Cardiac muscle cell (in vitro differentiated cells and primary cell): ENCODE data around the gene PCDHGA3. TPM values are rescaled to one million over a fixed set of nuclear protein-coding genes. Genes with fewer than 3 reads are reported as not detected.
"Not testable (repeated sequence)": the region's sequence is repeated elsewhere in the genome, so short reads cannot be mapped to it uniquely, and the experiment has no call there.

Experiments used
- DNase-seq, 2 donors: peaks; one replicate each; pipeline versions ENCODE4 v3.0.0 to v3.0.0-alpha.2; 2010 to 2017; ENCODE audit warnings: low read depth in 1 of 2, low spot score in 1 of 2
- H3K27ac ChIP-seq: fragments of 200-600 bp; sonication (generic); 2 replicates; pipeline ENCODE4 v1.5.1; 2016
- H3K27me3 ChIP-seq: fragments of 200-600 bp; sonication (generic); 2 replicates; pipeline ENCODE4 v1.6.0; 2016; ENCODE audit warnings: control low read depth
- H3K36me3 ChIP-seq: fragments of 200-600 bp; sonication (generic); 2 replicates; pipeline ENCODE4 v1.5.1; 2016; ENCODE audit warnings: control low read depth
- H3K4me1 ChIP-seq: fragments of 200-600 bp; sonication (generic); 2 replicates; pipeline ENCODE4 v1.8.1; 2017; ENCODE audit warnings: low read depth, mild to moderate bottlenecking, mixed run types
- H3K4me3 ChIP-seq: fragments of 200-600 bp; sonication (generic); 2 replicates; pipeline ENCODE4 v1.5.1; 2016; ENCODE audit warnings: mild to moderate bottlenecking
- H3K9me3 ChIP-seq: fragments of 200-600 bp; sonication (generic); 2 replicates; pipeline ENCODE4 v1.5.1; 2017; ENCODE audit warnings: low read depth, mild to moderate bottlenecking, control low read depth
- polyA plus RNA-seq: library from polyadenylated mRNA; unstranded; fragments of >200 nt; fragmentation: Nextera tagmentation; extraction: Ambion mirVana; gene quantifications from 2 replicates; pipeline ENCODE4 v1.2.1, GENCODE V29; 2016
- total RNA-seq: library from RNA; depleted of rRNA; stranded (reverse); fragments of >200 nt; gene quantifications from 2 replicates; pipeline ENCODE4 v1.2.3, GENCODE V29; 2016
- TF ChIP-seq, protein P1 (sequence below): IDR thresholded peaks from 2 replicates; pipeline ENCODE4 v1.5.1; 2012; ENCODE audit warnings: low read depth, mild to moderate bottlenecking, low read length

Gene PCDHGA3
- total and polyA plus RNA-seq, 2 experiments from 2014 or later = 2.2 to 3.2 TPM

DNA sequence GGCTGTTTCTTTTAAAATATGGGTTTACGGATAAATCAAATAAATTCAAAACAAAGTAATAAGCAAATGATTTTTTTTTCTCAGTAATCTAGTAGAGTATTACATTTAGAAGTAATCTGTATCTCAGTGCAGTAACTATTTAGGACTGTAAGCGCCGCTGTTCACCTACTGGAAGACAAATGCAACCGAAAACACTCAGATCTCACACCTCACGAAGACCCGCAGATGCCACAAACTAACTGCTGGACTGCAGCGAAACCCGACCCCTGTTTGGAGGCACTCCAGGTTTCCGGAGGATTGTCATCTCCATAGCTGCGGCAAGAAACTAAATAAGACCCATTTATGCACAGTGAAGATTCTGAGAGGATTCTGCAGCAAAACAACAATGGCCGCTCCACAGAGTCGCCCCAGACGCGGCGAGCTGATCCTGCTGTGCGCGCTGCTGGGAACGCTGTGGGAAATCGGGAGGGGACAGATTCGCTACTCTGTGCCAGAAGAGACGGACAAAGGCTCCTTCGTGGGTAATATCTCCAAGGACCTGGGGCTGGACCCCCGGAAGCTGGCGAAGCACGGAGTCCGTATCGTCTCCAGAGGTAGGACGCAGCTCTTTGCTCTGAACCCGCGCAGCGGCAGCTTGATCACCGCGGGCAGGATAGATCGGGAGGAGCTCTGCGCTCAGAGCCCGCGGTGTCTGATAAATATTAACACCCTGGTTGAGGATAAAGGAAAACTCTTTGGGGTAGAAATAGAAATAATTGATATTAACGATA is 49.0 kb downstream of the PCDHGA3 start, which contains the start of gene PCDHGA8:
Gene PCDHGA8, plus strand, starts transcription at position 205 of the 770 bp plus-strand sequence. Its CDS starts 181 bp downstream, at position 386.
- Histone ChIP-seq H3K36me3 (no peaks in the 10 kb centered on the region), H3K4me3 (no peak within 1 kb of the TSS)

DNA sequence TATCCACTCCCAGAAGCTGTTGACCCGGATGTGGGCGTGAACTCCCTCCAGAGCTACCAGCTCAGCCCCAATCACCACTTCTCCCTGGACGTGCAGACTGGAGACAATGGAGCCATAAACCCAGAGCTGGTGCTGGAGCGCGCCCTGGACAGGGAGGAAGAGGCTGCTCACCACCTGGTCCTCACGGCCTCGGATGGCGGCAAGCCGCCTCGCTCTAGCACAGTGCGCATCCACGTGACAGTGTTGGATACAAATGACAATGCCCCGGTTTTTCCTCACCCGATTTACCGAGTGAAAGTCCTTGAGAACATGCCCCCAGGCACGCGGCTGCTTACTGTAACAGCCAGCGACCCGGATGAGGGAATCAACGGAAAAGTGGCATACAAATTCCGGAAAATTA is 49.6 kb downstream of the PCDHGA3 start:
- Histone ChIP-seq H3K4me3 (no peak overlapping the region), H3K36me3 (no peaks in the 10 kb centered on the region), H3K27me3 (no peaks in the 10 kb centered on the region), H3K4me1 (no peaks in the 10 kb centered on the region), H3K27ac (no peak overlapping the region), H3K9me3 (peaks cover 7% of the 10 kb centered on the region)
- TF ChIP-seq, protein P1, sequence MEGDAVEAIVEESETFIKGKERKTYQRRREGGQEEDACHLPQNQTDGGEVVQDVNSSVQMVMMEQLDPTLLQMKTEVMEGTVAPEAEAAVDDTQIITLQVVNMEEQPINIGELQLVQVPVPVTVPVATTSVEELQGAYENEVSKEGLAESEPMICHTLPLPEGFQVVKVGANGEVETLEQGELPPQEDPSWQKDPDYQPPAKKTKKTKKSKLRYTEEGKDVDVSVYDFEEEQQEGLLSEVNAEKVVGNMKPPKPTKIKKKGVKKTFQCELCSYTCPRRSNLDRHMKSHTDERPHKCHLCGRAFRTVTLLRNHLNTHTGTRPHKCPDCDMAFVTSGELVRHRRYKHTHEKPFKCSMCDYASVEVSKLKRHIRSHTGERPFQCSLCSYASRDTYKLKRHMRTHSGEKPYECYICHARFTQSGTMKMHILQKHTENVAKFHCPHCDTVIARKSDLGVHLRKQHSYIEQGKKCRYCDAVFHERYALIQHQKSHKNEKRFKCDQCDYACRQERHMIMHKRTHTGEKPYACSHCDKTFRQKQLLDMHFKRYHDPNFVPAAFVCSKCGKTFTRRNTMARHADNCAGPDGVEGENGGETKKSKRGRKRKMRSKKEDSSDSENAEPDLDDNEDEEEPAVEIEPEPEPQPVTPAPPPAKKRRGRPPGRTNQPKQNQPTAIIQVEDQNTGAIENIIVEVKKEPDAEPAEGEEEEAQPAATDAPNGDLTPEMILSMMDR = no peak
- DNase-seq = no peak

More for the DNA sequence above, 49.0 kb downstream of the PCDHGA3 start, which contains the start of gene PCDHGA8:
- no peaks in the 10 kb centered on the region for H3K4me1 ChIP-seq
- no peak for DNase-seq
- peaks cover 7% of the 10 kb centered on the region for H3K9me3 ChIP-seq
- no peak within 1 kb of the TSS for H3K27ac ChIP-seq
- TF ChIP-seq, protein P1 = no peak
- H3K27me3 ChIP-seq = no peaks in the 10 kb centered on the region

DNA sequence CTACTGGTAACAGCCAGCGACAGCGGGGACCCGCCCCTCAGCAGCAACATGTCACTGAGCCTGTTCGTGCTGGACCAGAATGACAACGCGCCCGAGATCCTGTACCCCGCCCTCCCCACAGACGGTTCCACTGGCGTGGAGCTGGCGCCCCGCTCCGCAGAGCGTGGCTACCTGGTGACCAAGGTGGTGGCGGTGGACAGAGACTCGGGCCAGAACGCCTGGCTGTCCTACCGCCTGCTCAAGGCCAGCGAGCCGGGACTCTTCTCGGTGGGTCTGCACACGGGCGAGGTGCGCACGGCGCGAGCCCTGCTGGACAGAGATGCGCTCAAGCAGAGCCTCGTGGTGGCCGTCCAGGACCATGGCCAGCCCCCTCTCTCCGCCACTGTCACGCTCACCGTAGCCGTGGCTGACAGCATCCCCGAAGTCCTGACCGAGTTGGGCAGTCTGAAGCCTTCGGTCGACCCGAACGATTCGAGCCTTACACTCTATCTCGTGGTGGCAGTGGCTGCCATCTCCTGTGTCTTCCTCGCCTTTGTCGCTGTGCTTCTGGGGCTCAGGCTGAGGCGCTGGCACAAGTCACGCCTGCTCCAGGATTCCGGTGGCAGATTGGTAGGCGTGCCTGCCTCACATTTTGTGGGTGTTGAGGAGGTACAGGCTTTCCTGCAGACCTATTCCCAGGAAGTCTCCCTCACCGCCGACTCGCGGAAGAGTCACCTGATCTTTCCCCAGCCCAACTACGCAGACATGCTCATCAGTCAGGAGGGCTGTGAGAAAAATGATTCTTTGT is 51.0 kb downstream of the PCDHGA3 start:
- not testable (repeated sequence) for H3K4me3 ChIP-seq, H3K36me3 ChIP-seq, H3K27ac ChIP-seq, H3K27me3 ChIP-seq, H3K9me3 ChIP-seq, DNase-seq, H3K4me1 ChIP-seq

Other genes starting within 250 kb of the PCDHGA3 start
Only the 30 nearest of the 38 such genes appear.
- gene PCDHB9, start 156.7 kb upstream of the PCDHGA3 start, total RNA-seq = 7.4 and 7.9 TPM in 2 replicates
- 2.5 and 2.9 TPM in 2 replicates for gene PCDHB9, start 156.7 kb upstream of the PCDHGA3 start, polyA plus RNA-seq
- 8.8 and 10.9 TPM in 2 replicates for gene PCDHB10, start 151.5 kb upstream of the PCDHGA3 start, total RNA-seq
- 7.8 and 9.0 TPM in 2 replicates for gene PCDHB10, start 151.5 kb upstream of the PCDHGA3 start, polyA plus RNA-seq
- 4.7 and 8.6 TPM in 2 replicates for gene PCDHB11, start 144.2 kb upstream of the PCDHGA3 start, total RNA-seq
- 2.4 and 3.1 TPM in 2 replicates for gene PCDHB11, start 144.2 kb upstream of the PCDHGA3 start, polyA plus RNA-seq
- 9.5 and 17.7 TPM in 2 replicates for gene PCDHB12, start 135.1 kb upstream of the PCDHGA3 start, total RNA-seq
- 2.1 and 3.5 TPM in 2 replicates for gene PCDHB12, start 135.1 kb upstream of the PCDHGA3 start, polyA plus RNA-seq
- gene PCDHB13, start 129.9 kb upstream of the PCDHGA3 start, total RNA-seq = 7.8 and 8.4 TPM in 2 replicates
- gene PCDHB13, start 129.9 kb upstream of the PCDHGA3 start, polyA plus RNA-seq = 1.3 and 3.1 TPM in 2 replicates
- gene PCDHB14, start 120.5 kb upstream of the PCDHGA3 start, total RNA-seq = 17.3 and 21.2 TPM in 2 replicates
- gene PCDHB14, start 120.5 kb upstream of the PCDHGA3 start, polyA plus RNA-seq = 8.1 and 11.8 TPM in 2 replicates
- 21.3 and 32.4 TPM in 2 replicates for gene PCDHB15, start 98.4 kb upstream of the PCDHGA3 start, total RNA-seq
- gene PCDHB15, start 98.4 kb upstream of the PCDHGA3 start, polyA plus RNA-seq = 13.3 and 19.3 TPM in 2 replicates
- gene SLC25A2, start 39.8 kb upstream of the PCDHGA3 start, total RNA-seq = 0.42 TPM in 1 of 2 replicates, not detected in the other
- not detected in 2 replicates for gene SLC25A2, start 39.8 kb upstream of the PCDHGA3 start, polyA plus RNA-seq
- 93.8 and 124 TPM in 2 replicates for gene TAF7, start 23.0 kb upstream of the PCDHGA3 start, total RNA-seq
- gene TAF7, start 23.0 kb upstream of the PCDHGA3 start, polyA plus RNA-seq = 165 and 215 TPM in 2 replicates
- gene PCDHGA1, start 13.3 kb upstream of the PCDHGA3 start, total RNA-seq = 1.7 and 2.3 TPM in 2 replicates
- gene PCDHGA1, start 13.3 kb upstream of the PCDHGA3 start, polyA plus RNA-seq = 0.40 and 1.2 TPM in 2 replicates
- 0.95 and 1.8 TPM in 2 replicates for gene PCDHGA2, start 5.1 kb upstream of the PCDHGA3 start, total RNA-seq
- 0.18 and 1.1 TPM in 2 replicates for gene PCDHGA2, start 5.1 kb upstream of the PCDHGA3 start, polyA plus RNA-seq
- 1.8 and 3.7 TPM in 2 replicates for gene PCDHGB1, start 6.3 kb downstream of the PCDHGA3 start, total RNA-seq
- 0.32 and 0.46 TPM in 2 replicates for gene PCDHGB1, start 6.3 kb downstream of the PCDHGA3 start, polyA plus RNA-seq
- gene PCDHGA4, start 11.2 kb downstream of the PCDHGA3 start, total RNA-seq = 1.5 and 1.8 TPM in 2 replicates
- gene PCDHGA4, start 11.2 kb downstream of the PCDHGA3 start, polyA plus RNA-seq = 0.20 and 0.32 TPM in 2 replicates
- gene PCDHGB2, start 16.2 kb downstream of the PCDHGA3 start, total RNA-seq = 2.7 and 3.0 TPM in 2 replicates
- gene PCDHGB2, start 16.2 kb downstream of the PCDHGA3 start, polyA plus RNA-seq = 1.0 and 2.8 TPM in 2 replicates
- 1.1 and 1.2 TPM in 2 replicates for gene PCDHGA5, start 20.3 kb downstream of the PCDHGA3 start, total RNA-seq
- gene PCDHGA5, start 20.3 kb downstream of the PCDHGA3 start, polyA plus RNA-seq = 0.09 TPM in 1 of 2 replicates, not detected in the other
- 0.71 and 1.2 TPM in 2 replicates for gene PCDHGB3, start 26.4 kb downstream of the PCDHGA3 start, total RNA-seq
- 0.27 TPM in 1 of 2 replicates, not detected in the other for gene PCDHGB3, start 26.4 kb downstream of the PCDHGA3 start, polyA plus RNA-seq
- gene PCDHGA6, start 30.1 kb downstream of the PCDHGA3 start, total RNA-seq = 0.66 and 0.88 TPM in 2 replicates
- gene PCDHGA6, start 30.1 kb downstream of the PCDHGA3 start, polyA plus RNA-seq = not detected in 2 replicates
- 1.0 and 1.2 TPM in 2 replicates for gene PCDHGA7, start 38.9 kb downstream of the PCDHGA3 start, total RNA-seq
- gene PCDHGA7, start 38.9 kb downstream of the PCDHGA3 start, polyA plus RNA-seq = 0.20 TPM in 1 of 2 replicates, not detected in the other
- 17.4 and 23.5 TPM in 2 replicates for gene PCDHGB4, start 43.9 kb downstream of the PCDHGA3 start, total RNA-seq
- 9.9 and 12.5 TPM in 2 replicates for gene PCDHGB4, start 43.9 kb downstream of the PCDHGA3 start, polyA plus RNA-seq
- 2.3 and 2.5 TPM in 2 replicates for gene PCDHGA8, start 48.8 kb downstream of the PCDHGA3 start, total RNA-seq
- 0.37 and 1.0 TPM in 2 replicates for gene PCDHGA8, start 48.8 kb downstream of the PCDHGA3 start, polyA plus RNA-seq
- gene PCDHGB5, start 54.1 kb downstream of the PCDHGA3 start, total RNA-seq = 1.2 and 2.6 TPM in 2 replicates
- 0.66 TPM in 1 of 2 replicates, not detected in the other for gene PCDHGB5, start 54.1 kb downstream of the PCDHGA3 start, polyA plus RNA-seq
- gene PCDHGA9, start 58.9 kb downstream of the PCDHGA3 start, total RNA-seq = 1.1 and 1.8 TPM in 2 replicates
- gene PCDHGA9, start 58.9 kb downstream of the PCDHGA3 start, polyA plus RNA-seq = 0.04 and 0.70 TPM in 2 replicates
- gene PCDHGB6, start 64.2 kb downstream of the PCDHGA3 start, total RNA-seq = 28.7 and 48.6 TPM in 2 replicates
- 26.1 and 44.1 TPM in 2 replicates for gene PCDHGB6, start 64.2 kb downstream of the PCDHGA3 start, polyA plus RNA-seq
- gene PCDHGA10, start 69.2 kb downstream of the PCDHGA3 start, total RNA-seq = 4.5 and 7.3 TPM in 2 replicates
- 1.1 and 1.4 TPM in 2 replicates for gene PCDHGA10, start 69.2 kb downstream of the PCDHGA3 start, polyA plus RNA-seq
- 11.3 and 19.9 TPM in 2 replicates for gene PCDHGB7, start 73.8 kb downstream of the PCDHGA3 start, total RNA-seq
- 8.4 and 12.3 TPM in 2 replicates for gene PCDHGB7, start 73.8 kb downstream of the PCDHGA3 start, polyA plus RNA-seq
- gene PCDHGA11, start 77.2 kb downstream of the PCDHGA3 start, total RNA-seq = 3.6 and 5.0 TPM in 2 replicates
- 0.64 and 1.7 TPM in 2 replicates for gene PCDHGA11, start 77.2 kb downstream of the PCDHGA3 start, polyA plus RNA-seq
- gene PCDHGA12, start 86.7 kb downstream of the PCDHGA3 start, total RNA-seq = 1.7 and 6.1 TPM in 2 replicates
- gene PCDHGA12, start 86.7 kb downstream of the PCDHGA3 start, polyA plus RNA-seq = 0.45 and 0.52 TPM in 2 replicates
- gene PCDHGC3, start 132.1 kb downstream of the PCDHGA3 start, total RNA-seq = 23.6 and 29.9 TPM in 2 replicates
- 23.0 and 29.8 TPM in 2 replicates for gene PCDHGC3, start 132.1 kb downstream of the PCDHGA3 start, polyA plus RNA-seq
- gene PCDHGC4, start 141.2 kb downstream of the PCDHGA3 start, total RNA-seq = 1.1 and 7.9 TPM in 2 replicates
- gene PCDHGC4, start 141.2 kb downstream of the PCDHGA3 start, polyA plus RNA-seq = 0.84 and 2.9 TPM in 2 replicates
- gene PCDHGC5, start 145.3 kb downstream of the PCDHGA3 start, total RNA-seq = 0.74 and 2.2 TPM in 2 replicates
- not detected in 2 replicates for gene PCDHGC5, start 145.3 kb downstream of the PCDHGA3 start, polyA plus RNA-seq